ENCODE results near the gene CCNI.

Gene CCNI

GRCh38 chr4:77028246-77028645, 47.5 kb downstream of the CCNI start:
- DNase-seq (ENCODE audit: low read depth) = no peak
- no peak for TF ChIP-seq CTCF (IDR thresholded peaks at IDR 0.05; ENCODE audit: control insufficient read depth, extremely low read depth, insufficient read depth)

GRCh38 chr4:77026322-77026704, 49.5 kb downstream of the CCNI start:
- TF ChIP-seq CTCF (IDR thresholded peaks at IDR 0.05; ENCODE audit: control insufficient read depth, extremely low read depth, insufficient read depth) = no peak
- DNase-seq (ENCODE audit: low read depth) = no peak
- no peak overlapping the region for H3K4me3 ChIP-seq (ENCODE audit: low read depth, low read length)

More at GRCh38 chr4:77028246-77028645, 47.5 kb downstream of the CCNI start:
- H3K4me3 ChIP-seq (ENCODE audit: low read depth, low read length) = no peak overlapping the region

- DNase-seq (ENCODE audit: low read depth) = no peak
- no peak overlapping the region for H3K4me3 ChIP-seq (ENCODE audit: low read depth, low read length)
- TF ChIP-seq CTCF (IDR thresholded peaks at IDR 0.05; ENCODE audit: control insufficient read depth, extremely low read depth, insufficient read depth) = no peak
These were observed 50.0 kb downstream of the CCNI start for GRCh38 chr4:77025643-77026321.

GRCh38 chr4:77023920-77024319, 51.9 kb downstream of the CCNI start:
- H3K4me3 ChIP-seq (ENCODE audit: low read depth, low read length) = no peak overlapping the region
- no peak for DNase-seq (ENCODE audit: low read depth)
- no peak for TF ChIP-seq CTCF (IDR thresholded peaks at IDR 0.05; ENCODE audit: control insufficient read depth, extremely low read depth, insufficient read depth)

- no peak for DNase-seq (ENCODE audit: low read depth)
- no peak for TF ChIP-seq CTCF (IDR thresholded peaks at IDR 0.05; ENCODE audit: control insufficient read depth, extremely low read depth, insufficient read depth)
- H3K4me3 ChIP-seq (ENCODE audit: low read depth, low read length) = no peak overlapping the region
These were observed 53.1 kb downstream of the CCNI start for GRCh38 chr4:77022560-77023179.

GRCh38 chr4:77021614-77022089, 54.1 kb downstream of the CCNI start:
- H3K4me3 ChIP-seq (ENCODE audit: low read depth, low read length) = no peak overlapping the region
- TF ChIP-seq CTCF (IDR thresholded peaks at IDR 0.05; ENCODE audit: control insufficient read depth, extremely low read depth, insufficient read depth) = no peak
- DNase-seq (ENCODE audit: low read depth) = no peak

Data from LNCaP clone FGC (cell line).